GM06990 (cell line): ENCODE measurements around the gene FBLN2.

Experiments
- DNase-seq: peaks from one replicate; pipeline ENCODE4 v3.0.0-alpha.2; 2011; ENCODE audit not compliant: insufficient read length; ENCODE audit errors: extremely low read depth
- H3K27me3 ChIP-seq: replicated peaks from 2 replicates; pipeline ENCODE4 v1.6.0; 2011; ENCODE audit warnings: low read length; ENCODE audit not compliant: control insufficient read depth, insufficient read depth
- H3K36me3 ChIP-seq: 2 replicates; pipeline ENCODE4 v1.5.1; 2011; ENCODE audit warnings: low read length; ENCODE audit not compliant: control insufficient read depth, insufficient read depth
- H3K4me3 ChIP-seq: replicated peaks from 2 replicates; pipeline ENCODE4 v1.5.1; 2011; ENCODE audit warnings: low read depth, mild to moderate bottlenecking, control low read depth, low read length
- TF ChIP-seq, protein P1 (sequence below): IDR thresholded peaks from 2 replicates; pipeline ENCODE4 v1.5.1; 2011; ENCODE audit warnings: low read length, control low read depth, mild to moderate bottlenecking, inconsistent platforms; ENCODE audit not compliant: insufficient read depth, poor library complexity, severe bottlenecking

Gene FBLN2

DNA sequence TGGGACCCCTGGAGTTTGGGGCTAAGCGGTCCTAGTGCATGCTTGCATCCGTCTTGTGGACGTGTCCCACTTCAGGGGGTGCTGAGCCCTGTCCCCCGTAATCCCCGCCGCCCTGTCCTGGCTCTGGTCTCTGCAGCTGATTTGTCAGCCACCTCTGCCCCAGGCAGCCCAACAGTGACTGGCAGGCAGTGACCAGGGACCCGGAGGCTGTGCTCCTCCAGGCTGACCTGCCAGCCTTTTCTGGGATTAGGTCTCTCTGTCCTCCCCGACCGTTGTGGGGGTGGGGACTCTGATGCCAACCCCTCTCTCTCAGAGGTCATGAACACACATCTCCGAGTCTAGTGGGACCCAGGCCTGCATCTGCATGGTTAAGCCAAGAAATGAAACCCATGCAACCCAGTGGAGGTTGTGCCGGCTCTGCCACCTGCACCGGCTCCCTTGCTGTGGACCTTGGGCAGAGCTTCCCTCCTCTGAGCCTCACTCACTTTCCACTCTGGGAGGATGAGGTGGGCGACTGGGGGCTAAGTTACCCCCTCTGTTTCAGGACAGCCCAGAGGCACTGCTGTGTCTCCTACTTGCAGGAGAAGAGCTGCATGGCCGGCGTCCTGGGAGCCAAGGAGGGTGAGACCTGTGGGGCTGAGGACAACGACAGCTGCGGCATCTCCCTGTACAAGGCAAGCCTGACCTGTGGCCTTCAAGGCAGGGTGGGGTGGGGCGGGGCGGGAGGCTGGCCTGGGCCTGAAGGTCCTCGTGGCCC lies 60.2 kb downstream of the FBLN2 start:
- TF ChIP-seq, protein P1, sequence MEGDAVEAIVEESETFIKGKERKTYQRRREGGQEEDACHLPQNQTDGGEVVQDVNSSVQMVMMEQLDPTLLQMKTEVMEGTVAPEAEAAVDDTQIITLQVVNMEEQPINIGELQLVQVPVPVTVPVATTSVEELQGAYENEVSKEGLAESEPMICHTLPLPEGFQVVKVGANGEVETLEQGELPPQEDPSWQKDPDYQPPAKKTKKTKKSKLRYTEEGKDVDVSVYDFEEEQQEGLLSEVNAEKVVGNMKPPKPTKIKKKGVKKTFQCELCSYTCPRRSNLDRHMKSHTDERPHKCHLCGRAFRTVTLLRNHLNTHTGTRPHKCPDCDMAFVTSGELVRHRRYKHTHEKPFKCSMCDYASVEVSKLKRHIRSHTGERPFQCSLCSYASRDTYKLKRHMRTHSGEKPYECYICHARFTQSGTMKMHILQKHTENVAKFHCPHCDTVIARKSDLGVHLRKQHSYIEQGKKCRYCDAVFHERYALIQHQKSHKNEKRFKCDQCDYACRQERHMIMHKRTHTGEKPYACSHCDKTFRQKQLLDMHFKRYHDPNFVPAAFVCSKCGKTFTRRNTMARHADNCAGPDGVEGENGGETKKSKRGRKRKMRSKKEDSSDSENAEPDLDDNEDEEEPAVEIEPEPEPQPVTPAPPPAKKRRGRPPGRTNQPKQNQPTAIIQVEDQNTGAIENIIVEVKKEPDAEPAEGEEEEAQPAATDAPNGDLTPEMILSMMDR, result no peak
- DNase-seq, result no peak
- Histone ChIP-seq H3K27me3 (peaks cover 2% of the 10 kb centered on the region; the same call in 1 of the 2 replicates), H3K4me3 (no peak overlapping the region), H3K36me3 (no peaks in the 10 kb centered on the region)

DNA sequence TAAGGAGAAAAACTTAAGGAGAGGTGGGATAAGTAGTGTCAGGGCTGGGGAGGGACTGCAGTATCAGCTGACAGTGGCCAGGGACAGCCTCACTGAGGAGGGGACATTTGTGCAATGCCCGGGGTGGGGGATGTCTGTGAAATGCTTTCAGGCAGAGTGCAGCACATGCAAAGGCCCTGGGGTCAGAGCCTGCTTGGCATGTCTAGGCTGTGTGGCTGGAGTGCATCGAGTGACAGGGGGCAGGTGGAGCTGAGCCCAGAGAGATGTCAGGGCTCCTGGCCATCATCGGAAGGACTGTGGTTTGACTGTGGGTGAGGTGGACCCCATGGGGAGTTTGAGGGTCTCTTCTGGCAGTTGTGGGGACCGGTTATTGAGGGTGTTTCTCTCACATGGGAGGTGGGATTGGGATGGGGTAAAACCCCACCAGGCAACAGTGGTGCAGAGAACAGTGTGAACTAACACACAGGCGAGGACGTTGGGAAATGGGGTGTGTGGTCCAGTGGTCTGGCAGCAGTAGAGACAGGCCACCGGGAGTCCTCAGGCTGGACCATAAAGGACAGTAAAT lies 61.2 kb downstream of the FBLN2 start:
- H3K27me3 ChIP-seq, result no peaks in the 10 kb centered on the region
- no peak for DNase-seq
- no peak overlapping the region for H3K4me3 ChIP-seq
- H3K36me3 ChIP-seq, result no peaks in the 10 kb centered on the region
- TF ChIP-seq, protein P1, result no peak

DNA sequence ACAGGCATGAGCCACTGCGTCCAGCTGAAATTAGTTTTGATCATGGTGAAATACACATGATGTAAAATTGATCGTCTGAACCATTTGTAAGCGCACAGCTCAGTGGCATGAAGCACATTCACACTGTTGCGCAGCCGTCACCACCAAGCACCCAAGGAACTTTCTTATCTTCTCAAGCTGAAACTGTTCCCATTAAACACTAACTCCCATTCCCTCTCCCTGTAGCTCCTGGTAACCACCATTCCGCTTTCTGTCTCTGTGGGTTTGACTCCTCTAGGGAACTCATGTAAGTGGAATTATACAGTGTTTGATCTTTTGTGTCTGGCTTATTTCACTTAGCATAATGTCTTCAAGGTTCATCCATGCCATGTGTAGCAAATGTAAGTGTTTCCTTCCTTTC lies 62.3 kb downstream of the FBLN2 start:
- Histone ChIP-seq H3K27me3 (no peaks in the 10 kb centered on the region), H3K36me3 (no peaks in the 10 kb centered on the region), H3K4me3 (no peak overlapping the region)
- TF ChIP-seq, protein P1, result no peak
- no peak for DNase-seq

DNA sequence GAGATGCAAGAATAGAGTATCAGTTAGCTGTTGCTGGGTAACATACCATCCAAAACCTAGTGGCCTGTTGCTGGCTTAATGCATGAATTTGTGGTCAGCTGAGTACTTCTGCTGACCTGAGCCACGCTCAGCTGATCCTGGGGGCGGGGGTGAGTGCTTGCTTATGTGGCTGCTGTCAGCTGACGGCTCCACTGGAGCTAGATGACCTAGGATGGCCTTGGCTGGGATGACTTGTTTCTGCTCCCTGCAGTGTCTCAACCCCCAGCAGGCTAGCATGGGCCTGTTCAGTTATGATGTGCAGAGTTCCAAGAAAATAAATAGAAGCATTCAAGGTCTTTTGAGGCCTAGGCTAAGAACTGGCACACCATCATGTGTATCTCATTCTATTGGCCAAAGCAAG lies 63.9 kb downstream of the FBLN2 start:
- no peaks in the 10 kb centered on the region for H3K27me3 ChIP-seq
- H3K4me3 ChIP-seq, result no peak overlapping the region
- H3K36me3 ChIP-seq, result no peaks in the 10 kb centered on the region
- no peak for DNase-seq
- TF ChIP-seq, protein P1, result no peak

DNA sequence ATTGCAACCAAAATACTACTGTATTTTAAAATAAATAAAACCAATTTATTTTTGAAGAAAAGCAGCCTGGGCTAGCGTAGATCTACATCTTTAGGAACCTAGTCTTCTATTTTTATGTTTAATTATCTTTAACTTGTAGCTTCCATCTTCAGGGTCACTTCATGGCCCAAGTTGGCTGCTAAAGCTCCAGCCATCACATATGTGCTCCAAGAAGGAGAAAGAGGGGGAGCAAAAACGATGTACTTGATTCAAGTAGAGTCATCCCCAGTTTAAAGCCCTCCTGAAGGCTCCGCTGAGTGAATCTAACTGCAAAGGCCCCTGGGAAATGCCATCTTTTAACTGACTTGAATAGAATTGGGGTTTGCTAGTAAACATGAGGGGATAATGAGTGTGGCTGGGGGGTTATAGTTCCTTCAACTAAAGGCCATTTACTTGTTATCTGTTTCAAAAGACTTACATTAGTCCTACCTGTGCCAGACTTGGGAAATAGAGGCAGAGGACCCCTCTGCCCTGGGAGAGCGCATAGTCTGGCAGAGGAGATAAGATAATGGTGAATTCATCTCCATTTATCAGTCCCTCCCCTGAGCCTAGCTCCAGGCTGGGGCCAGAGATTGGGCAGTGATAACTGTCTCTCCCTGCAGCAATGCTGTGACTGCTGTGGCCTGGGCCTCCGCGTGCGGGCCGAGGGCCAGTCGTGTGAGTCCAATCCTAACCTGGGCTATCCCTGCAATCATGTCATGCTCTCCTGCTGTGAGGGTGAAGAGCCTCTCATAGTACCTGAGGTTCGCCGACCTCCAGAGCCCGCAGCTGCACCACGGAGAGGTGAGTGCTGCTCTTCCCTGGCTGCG lies 64.6 kb downstream of the FBLN2 start:
- H3K27me3 ChIP-seq, result no peaks in the 10 kb centered on the region
- no peak overlapping the region for H3K4me3 ChIP-seq
- TF ChIP-seq, protein P1, result no peak

More for the DNA sequence above, 64.6 kb downstream of the FBLN2 start:
- H3K36me3 ChIP-seq, result no peaks in the 10 kb centered on the region
- no peak for DNase-seq
